ENCODE data around the gene MLXIP.

MLXIP gene

DNA sequence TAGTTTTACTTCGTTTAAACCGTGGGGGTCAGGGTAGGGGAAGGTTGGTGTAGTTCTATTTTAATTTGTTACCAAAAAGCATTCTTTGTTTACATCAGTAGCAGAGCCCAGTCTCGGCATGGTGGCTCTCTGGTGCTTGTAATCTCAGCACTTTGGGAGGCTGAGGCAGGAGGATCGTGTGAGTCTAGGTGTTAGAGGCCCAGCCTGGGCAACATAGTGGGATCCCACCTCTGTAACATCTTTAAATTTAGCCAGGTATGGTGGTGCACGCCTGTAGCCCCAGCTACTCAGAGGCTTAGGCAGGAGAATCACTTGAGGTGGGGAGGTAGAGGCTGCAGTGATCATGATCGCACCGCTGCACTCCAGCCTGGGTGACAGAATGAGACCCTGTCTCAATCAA lies 106.5 kb downstream of the MLXIP start:
- no peaks in the 10 kb centered on the region for H3K79me2 ChIP-seq (ENCODE audit: insufficient read depth, low read length)
- no peaks in the 10 kb centered on the region for H4K20me1 ChIP-seq (ENCODE audit: insufficient read depth, low read length)
- ATAC-seq (ENCODE audit: insufficient read depth, low read depth) = no peak; the same call in 2 of the 3 replicates
- TF ChIP-seq, protein P1, sequence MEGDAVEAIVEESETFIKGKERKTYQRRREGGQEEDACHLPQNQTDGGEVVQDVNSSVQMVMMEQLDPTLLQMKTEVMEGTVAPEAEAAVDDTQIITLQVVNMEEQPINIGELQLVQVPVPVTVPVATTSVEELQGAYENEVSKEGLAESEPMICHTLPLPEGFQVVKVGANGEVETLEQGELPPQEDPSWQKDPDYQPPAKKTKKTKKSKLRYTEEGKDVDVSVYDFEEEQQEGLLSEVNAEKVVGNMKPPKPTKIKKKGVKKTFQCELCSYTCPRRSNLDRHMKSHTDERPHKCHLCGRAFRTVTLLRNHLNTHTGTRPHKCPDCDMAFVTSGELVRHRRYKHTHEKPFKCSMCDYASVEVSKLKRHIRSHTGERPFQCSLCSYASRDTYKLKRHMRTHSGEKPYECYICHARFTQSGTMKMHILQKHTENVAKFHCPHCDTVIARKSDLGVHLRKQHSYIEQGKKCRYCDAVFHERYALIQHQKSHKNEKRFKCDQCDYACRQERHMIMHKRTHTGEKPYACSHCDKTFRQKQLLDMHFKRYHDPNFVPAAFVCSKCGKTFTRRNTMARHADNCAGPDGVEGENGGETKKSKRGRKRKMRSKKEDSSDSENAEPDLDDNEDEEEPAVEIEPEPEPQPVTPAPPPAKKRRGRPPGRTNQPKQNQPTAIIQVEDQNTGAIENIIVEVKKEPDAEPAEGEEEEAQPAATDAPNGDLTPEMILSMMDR (IDR thresholded peaks at IDR 0.05; ENCODE audit: borderline replicate concordance, extremely low read depth, low read length, poor library complexity, severe bottlenecking) = no peak
- no peak for TF ChIP-seq EZH2 (IDR thresholded peaks at IDR 0.05; ENCODE audit: borderline replicate concordance, low read depth, low read length, severe bottlenecking)
- no peak for DNase-seq
- no peak overlapping the region for H3K4me2 ChIP-seq (ENCODE audit: insufficient read depth, low read length)
- H3K9ac ChIP-seq (ENCODE audit: low read depth, low read length) = no peak overlapping the region
- H3K4me1 ChIP-seq (ENCODE audit: insufficient read depth, low read length) = no peaks in the 10 kb centered on the region
- H3K27me3 ChIP-seq (ENCODE audit: insufficient read depth, low read length, poor library complexity) = peaks cover 3% of the 10 kb centered on the region
- no peak overlapping the region for H3K27ac ChIP-seq (ENCODE audit: low read length)
- H3K36me3 ChIP-seq (ENCODE audit: insufficient read depth, low read length) = no peaks in the 10 kb centered on the region
- no peak overlapping the region for H3K4me3 ChIP-seq (ENCODE audit: low read depth in 1 of 2, low read length in 2 of 2)
- H2AFZ ChIP-seq (ENCODE audit: low read depth, low read length) = no peak overlapping the region
- no peaks in the 10 kb centered on the region for H3K9me3 ChIP-seq (ENCODE audit: insufficient read depth, low read length, severe bottlenecking)

- TF ChIP-seq, protein P1 (IDR thresholded peaks at IDR 0.05; ENCODE audit: borderline replicate concordance, extremely low read depth, low read length, poor library complexity, severe bottlenecking) = no peak
- no peak for TF ChIP-seq EZH2 (IDR thresholded peaks at IDR 0.05; ENCODE audit: borderline replicate concordance, low read depth, low read length, severe bottlenecking)
- DNase-seq = no peak
Measured at GRCh38 chr12:122185494-122186082, 107.0 kb downstream of the MLXIP start.

DNA sequence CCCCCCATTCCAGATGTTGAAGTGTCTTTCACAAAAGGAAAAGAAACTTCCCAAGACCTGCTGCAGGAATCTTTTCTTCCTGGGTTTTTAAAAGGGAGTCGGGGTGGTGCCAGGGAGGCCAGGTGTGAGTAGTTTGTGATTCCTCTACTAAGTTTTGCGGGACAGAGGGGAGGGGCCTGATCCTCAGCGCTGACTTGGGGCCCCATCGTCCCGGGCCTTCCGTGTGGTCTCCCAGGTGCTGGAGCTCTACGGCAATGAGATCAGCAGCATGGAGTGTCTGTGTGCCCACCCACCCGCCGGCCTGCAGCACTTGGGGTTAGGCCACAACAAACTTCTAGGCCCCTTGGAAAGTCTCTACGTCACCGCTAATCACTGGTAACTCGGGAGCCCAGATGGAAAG lies 108.9 kb downstream of the MLXIP start:
- H4K20me1 ChIP-seq (ENCODE audit: insufficient read depth, low read length) = no peaks in the 10 kb centered on the region
- no peak for DNase-seq
- no peak overlapping the region for H3K27ac ChIP-seq (ENCODE audit: low read length)
- peaks cover 3% of the 10 kb centered on the region for H3K27me3 ChIP-seq (ENCODE audit: insufficient read depth, low read length, poor library complexity)
- no peaks in the 10 kb centered on the region for H3K79me2 ChIP-seq (ENCODE audit: insufficient read depth, low read length)
- H3K36me3 ChIP-seq (ENCODE audit: insufficient read depth, low read length) = no peaks in the 10 kb centered on the region
- no peak for TF ChIP-seq EZH2 (IDR thresholded peaks at IDR 0.05; ENCODE audit: borderline replicate concordance, low read depth, low read length, severe bottlenecking)
- TF ChIP-seq, protein P1 (IDR thresholded peaks at IDR 0.05; ENCODE audit: borderline replicate concordance, extremely low read depth, low read length, poor library complexity, severe bottlenecking) = no peak
- ATAC-seq (ENCODE audit: insufficient read depth, low read depth) = no peak
- no peak overlapping the region for H3K4me3 ChIP-seq (ENCODE audit: low read depth in 1 of 2, low read length in 2 of 2)
- no peak overlapping the region for H3K9ac ChIP-seq (ENCODE audit: low read depth, low read length)
- H3K4me2 ChIP-seq (ENCODE audit: insufficient read depth, low read length) = no peak overlapping the region
- no peaks in the 10 kb centered on the region for H3K9me3 ChIP-seq (ENCODE audit: insufficient read depth, low read length, severe bottlenecking)
- H3K4me1 ChIP-seq (ENCODE audit: insufficient read depth, low read length) = no peaks in the 10 kb centered on the region
- H2AFZ ChIP-seq (ENCODE audit: low read depth, low read length) = no peak overlapping the region

More at GRCh38 chr12:122185494-122186082, 107.0 kb downstream of the MLXIP start:
- H3K27me3 ChIP-seq (ENCODE audit: insufficient read depth, low read length, poor library complexity) = peaks cover 3% of the 10 kb centered on the region
- no peaks in the 10 kb centered on the region for H3K79me2 ChIP-seq (ENCODE audit: insufficient read depth, low read length)
- H2AFZ ChIP-seq (ENCODE audit: low read depth, low read length) = no peak overlapping the region
- no peak overlapping the region for H3K9ac ChIP-seq (ENCODE audit: low read depth, low read length)
- no peak overlapping the region for H3K27ac ChIP-seq (ENCODE audit: low read length)
- no peak overlapping the region for H3K4me2 ChIP-seq (ENCODE audit: insufficient read depth, low read length)
- no peaks in the 10 kb centered on the region for H3K9me3 ChIP-seq (ENCODE audit: insufficient read depth, low read length, severe bottlenecking)
- H3K4me1 ChIP-seq (ENCODE audit: insufficient read depth, low read length) = no peaks in the 10 kb centered on the region
- H3K4me3 ChIP-seq (ENCODE audit: low read depth in 1 of 2, low read length in 2 of 2) = no peak overlapping the region
- no peaks in the 10 kb centered on the region for H3K36me3 ChIP-seq (ENCODE audit: insufficient read depth, low read length)
- no peaks in the 10 kb centered on the region for H4K20me1 ChIP-seq (ENCODE audit: insufficient read depth, low read length)
- no peak; the same call in 2 of the 3 replicates for ATAC-seq (ENCODE audit: insufficient read depth, low read depth)
